ENCODE measurements around the gene E2F8.

Gene E2F8, protein sequence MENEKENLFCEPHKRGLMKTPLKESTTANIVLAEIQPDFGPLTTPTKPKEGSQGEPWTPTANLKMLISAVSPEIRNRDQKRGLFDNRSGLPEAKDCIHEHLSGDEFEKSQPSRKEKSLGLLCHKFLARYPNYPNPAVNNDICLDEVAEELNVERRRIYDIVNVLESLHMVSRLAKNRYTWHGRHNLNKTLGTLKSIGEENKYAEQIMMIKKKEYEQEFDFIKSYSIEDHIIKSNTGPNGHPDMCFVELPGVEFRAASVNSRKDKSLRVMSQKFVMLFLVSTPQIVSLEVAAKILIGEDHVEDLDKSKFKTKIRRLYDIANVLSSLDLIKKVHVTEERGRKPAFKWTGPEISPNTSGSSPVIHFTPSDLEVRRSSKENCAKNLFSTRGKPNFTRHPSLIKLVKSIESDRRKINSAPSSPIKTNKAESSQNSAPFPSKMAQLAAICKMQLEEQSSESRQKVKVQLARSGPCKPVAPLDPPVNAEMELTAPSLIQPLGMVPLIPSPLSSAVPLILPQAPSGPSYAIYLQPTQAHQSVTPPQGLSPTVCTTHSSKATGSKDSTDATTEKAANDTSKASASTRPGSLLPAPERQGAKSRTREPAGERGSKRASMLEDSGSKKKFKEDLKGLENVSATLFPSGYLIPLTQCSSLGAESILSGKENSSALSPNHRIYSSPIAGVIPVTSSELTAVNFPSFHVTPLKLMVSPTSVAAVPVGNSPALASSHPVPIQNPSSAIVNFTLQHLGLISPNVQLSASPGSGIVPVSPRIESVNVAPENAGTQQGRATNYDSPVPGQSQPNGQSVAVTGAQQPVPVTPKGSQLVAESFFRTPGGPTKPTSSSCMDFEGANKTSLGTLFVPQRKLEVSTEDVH

DNA sequence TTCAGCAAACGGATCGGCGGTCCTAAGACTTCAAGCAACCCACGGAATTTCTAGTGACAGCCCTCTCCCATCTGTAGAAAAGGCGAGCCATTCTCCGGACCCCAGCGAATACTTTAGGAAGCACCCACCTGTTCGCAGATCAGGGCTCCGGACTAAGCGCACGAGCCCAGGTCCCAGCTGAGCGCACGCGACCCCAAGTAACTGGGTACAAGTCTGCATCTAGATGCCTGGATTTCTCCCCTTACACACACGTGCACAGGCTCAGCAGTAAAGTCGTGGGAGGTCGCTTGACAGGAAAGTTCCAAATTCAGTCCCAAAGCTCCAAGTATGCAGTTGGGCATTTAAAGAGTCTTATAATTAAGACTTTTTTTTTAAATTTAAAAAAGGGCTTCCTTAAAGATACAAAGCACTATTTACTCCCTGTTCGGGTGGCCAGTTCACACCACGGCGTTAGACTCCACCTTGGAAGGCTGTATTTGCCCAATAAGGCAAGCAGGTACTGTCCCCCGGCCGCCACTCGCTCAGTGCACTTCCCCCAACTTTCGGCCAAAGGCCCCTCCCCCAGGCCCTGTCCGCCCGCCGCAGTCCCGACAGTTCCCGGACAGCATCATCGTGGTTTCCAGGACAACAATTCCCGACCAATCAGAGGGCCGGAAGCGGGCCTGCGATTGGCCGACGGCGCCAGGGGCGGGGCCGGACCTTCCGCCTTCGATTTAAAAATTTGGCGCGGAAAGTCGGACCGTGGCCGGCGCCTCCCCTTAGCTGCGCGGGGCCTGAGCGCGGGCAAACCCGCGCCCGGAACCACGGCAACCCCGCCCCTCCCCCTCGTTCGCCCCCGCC lies at the start of gene E2F8:
Gene E2F8, minus strand, starts transcription at position 526 of the 840 bp plus-strand sequence. CDS start 824 bp downstream, outside the sequence.
- peak within 1 kb of the TSS; percentile 59 for H3K4me3 ChIP-seq (ENCODE audit: low read depth, low read length)
- in situ Hi-C loops (cut with HindIII; ENCODE audit: low sequenced_read_pairs), result no loop called here
- TF ChIP-seq, protein P1, sequence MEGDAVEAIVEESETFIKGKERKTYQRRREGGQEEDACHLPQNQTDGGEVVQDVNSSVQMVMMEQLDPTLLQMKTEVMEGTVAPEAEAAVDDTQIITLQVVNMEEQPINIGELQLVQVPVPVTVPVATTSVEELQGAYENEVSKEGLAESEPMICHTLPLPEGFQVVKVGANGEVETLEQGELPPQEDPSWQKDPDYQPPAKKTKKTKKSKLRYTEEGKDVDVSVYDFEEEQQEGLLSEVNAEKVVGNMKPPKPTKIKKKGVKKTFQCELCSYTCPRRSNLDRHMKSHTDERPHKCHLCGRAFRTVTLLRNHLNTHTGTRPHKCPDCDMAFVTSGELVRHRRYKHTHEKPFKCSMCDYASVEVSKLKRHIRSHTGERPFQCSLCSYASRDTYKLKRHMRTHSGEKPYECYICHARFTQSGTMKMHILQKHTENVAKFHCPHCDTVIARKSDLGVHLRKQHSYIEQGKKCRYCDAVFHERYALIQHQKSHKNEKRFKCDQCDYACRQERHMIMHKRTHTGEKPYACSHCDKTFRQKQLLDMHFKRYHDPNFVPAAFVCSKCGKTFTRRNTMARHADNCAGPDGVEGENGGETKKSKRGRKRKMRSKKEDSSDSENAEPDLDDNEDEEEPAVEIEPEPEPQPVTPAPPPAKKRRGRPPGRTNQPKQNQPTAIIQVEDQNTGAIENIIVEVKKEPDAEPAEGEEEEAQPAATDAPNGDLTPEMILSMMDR (IDR thresholded peaks at IDR 0.05; ENCODE audit: low read depth, low read length, missing control alignments), result no peak
- peak; percentile 80 for DNase-seq (ENCODE audit: low read depth)

DNA sequence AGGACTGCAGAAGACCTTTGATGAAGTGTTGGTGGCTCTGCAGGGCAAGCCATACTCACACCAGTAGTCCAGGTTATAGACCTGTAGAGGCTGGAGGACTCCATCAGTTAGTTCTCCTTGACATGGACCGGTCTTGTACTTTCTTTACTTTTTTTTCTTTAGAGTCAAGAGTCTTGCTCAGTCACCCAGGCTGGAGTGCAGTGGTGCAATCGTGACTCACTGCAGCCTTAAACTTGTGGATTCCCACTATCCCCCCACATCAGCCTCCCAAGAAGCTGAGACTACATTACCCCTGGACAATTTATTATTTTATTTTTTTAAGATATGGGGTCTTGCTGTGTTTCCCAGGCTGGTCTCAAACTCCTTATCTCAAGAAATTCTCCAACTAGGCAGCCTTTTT lies 49.6 kb upstream of the E2F8 start:
- TF ChIP-seq, protein P1 (IDR thresholded peaks at IDR 0.05; ENCODE audit: low read depth, low read length, missing control alignments), result no peak
- in situ Hi-C loops (cut with HindIII; ENCODE audit: low sequenced_read_pairs), result no loop called here
- DNase-seq (ENCODE audit: low read depth), result no peak
- H3K4me3 ChIP-seq (ENCODE audit: low read depth, low read length), result no peak overlapping the region

DNA sequence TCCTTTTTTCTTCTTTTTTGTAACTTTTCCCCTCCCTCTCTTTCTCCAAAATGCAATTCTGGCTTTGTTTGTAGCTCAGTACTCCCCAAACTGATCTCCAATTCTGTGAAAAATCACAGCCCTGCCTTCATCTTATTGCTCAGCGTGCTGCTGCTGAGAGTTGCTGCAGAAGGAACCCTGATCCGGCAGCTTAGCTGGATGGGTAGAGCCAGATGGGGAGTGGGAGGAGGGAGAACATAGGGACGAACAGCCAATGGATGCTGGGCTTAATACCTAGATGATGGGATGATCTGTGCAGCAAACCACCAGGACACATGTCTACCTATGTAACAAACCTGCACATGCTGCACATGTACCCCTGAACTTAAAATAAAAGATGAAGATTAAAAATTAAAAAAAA lies 47.5 kb upstream of the E2F8 start:
- H3K4me3 ChIP-seq (ENCODE audit: low read depth, low read length), result no peak overlapping the region
- DNase-seq (ENCODE audit: low read depth), result no peak
- in situ Hi-C loops (cut with HindIII; ENCODE audit: low sequenced_read_pairs), result no loop called here
- TF ChIP-seq, protein P1 (IDR thresholded peaks at IDR 0.05; ENCODE audit: low read depth, low read length, missing control alignments), result no peak

DNA sequence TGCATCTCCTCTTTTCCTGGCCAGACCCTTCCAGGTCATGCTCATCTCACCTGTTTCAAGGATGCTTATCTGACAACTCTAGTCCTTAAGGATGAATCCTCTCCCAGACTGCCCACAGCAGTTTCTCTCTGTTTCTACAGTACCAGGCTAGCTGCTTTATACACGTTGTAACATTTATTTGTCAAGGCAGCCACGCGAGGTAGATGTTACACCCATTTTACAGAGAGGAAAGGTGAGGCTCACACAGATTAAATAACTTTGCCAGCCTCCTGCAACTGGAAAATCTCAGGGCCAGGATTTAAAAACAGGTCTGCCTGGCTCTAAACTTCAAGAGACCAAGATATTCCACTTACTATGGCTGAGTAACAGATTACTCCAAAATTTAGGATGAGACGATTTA lies 45.7 kb upstream of the E2F8 start:
- no peak for DNase-seq (ENCODE audit: low read depth)
- in situ Hi-C loops (cut with HindIII; ENCODE audit: low sequenced_read_pairs), result no loop called here
- H3K4me3 ChIP-seq (ENCODE audit: low read depth, low read length), result no peak overlapping the region
- TF ChIP-seq, protein P1 (IDR thresholded peaks at IDR 0.05; ENCODE audit: low read depth, low read length, missing control alignments), result no peak

DNA sequence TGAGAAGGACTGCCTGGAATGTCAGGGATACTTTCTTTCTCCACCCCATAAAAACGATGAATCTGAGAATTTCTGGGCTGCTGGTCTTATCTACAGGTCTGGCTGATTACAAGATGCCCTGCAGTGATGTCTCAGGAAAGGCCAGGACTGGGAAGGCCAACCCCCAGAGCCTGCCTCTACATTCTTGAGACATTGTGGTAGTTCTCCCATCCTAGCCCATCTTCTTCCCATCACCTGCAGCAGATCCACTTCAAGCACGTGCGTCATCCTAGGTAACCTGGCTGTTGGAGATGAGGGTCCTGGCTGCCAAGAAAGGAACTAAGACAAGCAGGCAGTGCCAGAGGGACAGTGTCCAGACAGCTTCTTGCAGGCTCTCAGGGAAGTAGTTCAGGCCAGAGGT lies 44.1 kb upstream of the E2F8 start:
- TF ChIP-seq, protein P1 (IDR thresholded peaks at IDR 0.05; ENCODE audit: low read depth, low read length, missing control alignments), result no peak
- no peak for DNase-seq (ENCODE audit: low read depth)
- in situ Hi-C loops (cut with HindIII; ENCODE audit: low sequenced_read_pairs), result no loop called here
- no peak overlapping the region for H3K4me3 ChIP-seq (ENCODE audit: low read depth, low read length)

DNA sequence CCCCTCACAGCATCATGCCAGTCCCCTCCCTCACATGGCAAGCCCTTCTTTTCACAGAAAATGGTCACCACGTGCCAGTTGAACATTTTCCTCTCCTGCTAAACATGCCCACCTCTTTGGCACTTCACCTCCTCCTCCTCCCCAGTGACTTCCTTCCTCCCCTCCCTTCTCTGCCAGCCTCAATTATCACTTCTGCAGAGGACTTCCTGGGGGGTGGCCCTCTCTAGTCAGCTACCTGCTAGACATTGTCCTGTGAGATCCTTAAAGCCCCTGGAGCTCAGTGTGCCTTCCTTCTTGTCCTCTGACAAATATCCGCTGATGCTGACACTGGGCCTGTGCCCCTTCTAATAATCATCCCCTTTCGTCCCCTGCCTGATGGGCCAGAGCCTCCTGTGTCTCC lies 43.2 kb upstream of the E2F8 start:
- in situ Hi-C loops (cut with HindIII; ENCODE audit: low sequenced_read_pairs), result no loop called here
- DNase-seq (ENCODE audit: low read depth), result no peak
- no peak overlapping the region for H3K4me3 ChIP-seq (ENCODE audit: low read depth, low read length)
- TF ChIP-seq, protein P1 (IDR thresholded peaks at IDR 0.05; ENCODE audit: low read depth, low read length, missing control alignments), result no peak

Measured in astrocyte of the cerebellum (primary cell).